AG20443 (cell line): ENCODE results near the gene SPATA2L.
"Not testable (repeated sequence)": the region's sequence is repeated elsewhere in the genome, so short reads cannot be mapped to it uniquely, and the experiment has no call there.

Source experiments
- DNase-seq: peaks from one replicate; pipeline ENCODE4 v3.0.0; 2012; ENCODE audit warnings: low spot score, mixed read lengths

SPATA2L gene

DNA sequence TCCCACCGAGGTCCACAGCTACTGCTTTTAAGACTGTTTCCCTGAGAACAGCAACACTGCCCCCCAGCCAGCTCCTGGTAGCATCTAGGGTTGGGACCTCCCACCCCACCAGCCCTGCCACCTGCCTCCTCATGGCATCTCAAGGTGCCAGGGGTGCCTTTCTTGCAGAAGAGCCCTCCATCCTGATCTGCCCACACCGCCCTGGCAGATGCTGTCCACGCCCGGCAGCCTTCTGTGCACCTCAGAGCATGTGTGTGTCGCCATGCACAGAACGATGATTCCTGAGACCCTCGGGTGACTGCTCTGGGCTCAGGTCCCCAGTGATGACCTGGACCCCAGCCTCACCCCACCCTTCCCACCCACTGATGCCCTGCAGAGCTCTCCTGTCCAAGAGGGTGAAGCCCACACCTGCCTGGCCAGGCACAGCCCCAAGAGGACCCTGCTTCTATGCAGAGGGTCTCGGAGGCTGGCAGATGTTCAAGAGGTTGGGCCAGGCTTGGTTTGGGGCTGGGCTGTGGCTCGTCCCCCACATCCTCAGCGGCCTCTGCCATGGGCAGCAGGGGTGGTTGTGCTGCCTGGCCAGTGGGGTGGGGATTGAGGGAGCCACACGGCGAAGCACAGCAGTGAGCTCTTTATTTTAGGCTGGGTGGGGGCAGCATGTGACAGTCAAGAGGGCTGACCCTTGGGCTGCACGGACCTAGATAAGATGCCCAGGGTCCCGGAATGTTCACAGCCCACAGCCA lies 5.2 kb upstream of the SPATA2L start:
- peak; percentile 12 for DNase-seq

DNA sequence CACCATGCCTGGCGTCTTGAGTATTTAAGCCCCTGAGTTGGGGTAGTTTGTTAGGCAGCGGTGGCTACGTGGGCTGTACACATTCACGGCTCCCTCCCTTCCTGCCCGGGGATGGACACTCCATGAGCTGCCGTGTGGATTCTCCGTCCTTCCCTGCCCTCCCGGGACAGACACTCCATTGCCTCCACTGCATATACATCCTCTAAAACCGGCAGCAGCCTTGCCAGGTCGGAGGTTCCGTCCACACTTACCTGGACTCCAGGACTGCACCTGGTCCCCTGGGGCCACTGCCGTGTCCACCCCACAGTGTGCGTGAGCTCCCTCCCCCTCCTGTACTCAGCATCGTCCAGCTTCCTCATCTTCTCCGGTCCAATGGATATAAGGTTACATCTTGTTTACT lies 3.5 kb upstream of the SPATA2L start:
- DNase-seq = no peak

DNA sequence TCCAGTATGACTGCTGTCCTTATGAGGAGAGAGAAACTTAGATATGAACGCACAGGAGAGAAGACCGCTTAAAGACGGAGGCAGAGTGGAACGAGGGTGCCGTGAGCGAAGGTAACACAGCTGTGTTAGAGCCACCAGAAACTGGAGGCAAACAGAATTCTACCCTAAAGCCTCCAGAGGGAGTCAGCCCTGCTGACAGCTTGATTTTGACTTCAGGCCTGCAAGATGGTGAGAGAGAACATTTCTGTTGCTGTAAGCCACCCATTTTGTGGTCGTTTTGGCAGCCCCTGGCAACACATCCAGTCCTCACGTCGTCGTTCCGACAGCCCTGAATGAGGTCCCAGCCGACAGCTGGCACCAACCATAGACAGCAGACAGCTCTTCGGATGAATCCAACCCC lies 2.8 kb upstream of the SPATA2L start:
- no peak for DNase-seq

DNA sequence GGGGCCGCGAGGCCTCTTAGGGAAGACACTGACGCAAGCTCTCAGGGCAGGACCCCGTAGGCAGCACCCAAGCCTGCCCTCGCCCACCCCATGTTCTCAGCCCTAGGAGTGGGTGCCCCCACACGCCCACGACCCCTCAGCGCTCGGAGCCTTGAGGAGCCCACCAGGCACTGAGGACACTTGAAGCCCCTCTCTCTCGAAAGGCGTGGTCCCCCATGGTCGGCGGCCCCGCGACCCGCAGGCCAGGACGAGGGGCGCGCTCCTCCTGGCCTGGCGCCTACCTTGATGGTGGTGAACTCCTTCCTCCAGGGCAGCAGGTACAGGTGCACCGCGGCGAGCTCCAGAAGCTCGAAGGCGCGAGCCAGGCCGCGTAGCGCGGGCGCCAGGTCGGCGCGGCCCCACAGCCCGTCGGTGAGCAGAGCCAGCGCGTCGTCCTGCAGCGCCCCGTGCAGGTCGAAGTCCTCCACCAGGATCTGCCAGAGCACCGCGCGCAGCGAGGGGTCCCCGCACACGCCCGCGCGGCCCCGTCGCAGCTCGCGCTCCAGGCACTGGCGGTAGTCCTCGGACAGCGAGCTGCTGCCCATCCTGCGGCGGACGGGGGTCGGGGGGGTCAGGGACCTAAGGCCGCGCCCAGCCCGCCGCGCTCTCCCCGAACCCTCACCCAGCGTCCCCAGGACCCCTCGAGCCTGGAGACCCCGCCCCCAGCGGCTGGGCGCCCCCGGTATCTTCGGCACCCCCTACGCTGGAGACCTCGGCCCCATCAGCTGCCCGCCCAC lies 668 bp downstream of the SPATA2L start:
- DNase-seq = peak; percentile 56

DNA sequence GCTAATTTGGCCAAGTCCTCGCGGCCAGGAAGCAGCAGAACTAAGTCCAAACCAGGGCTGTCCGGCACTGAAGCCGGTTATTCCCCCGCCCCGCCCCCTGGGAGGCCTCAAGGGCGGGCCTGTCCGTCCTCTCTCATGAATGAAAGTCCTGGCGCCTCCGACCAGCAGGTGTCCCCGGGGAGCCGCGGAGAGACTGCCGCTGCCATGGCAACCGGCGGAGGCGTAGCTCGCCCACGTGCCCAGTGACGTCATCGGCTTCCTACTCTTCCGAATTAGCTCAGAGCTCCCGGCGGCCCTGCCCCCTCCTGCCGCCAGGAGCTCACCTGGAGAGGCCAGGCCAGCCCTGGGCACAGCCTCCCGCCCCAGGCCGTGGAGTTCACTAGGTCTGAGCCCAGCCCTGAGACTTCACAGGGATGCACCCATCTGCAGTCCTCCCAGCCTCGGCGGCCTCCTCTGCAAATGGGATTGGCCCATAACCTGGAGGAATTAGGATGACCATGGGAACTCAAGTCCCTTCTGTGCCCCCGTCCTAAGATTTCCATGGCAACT lies 1.3 kb downstream of the SPATA2L start:
- peak; percentile 96 for DNase-seq

DNA sequence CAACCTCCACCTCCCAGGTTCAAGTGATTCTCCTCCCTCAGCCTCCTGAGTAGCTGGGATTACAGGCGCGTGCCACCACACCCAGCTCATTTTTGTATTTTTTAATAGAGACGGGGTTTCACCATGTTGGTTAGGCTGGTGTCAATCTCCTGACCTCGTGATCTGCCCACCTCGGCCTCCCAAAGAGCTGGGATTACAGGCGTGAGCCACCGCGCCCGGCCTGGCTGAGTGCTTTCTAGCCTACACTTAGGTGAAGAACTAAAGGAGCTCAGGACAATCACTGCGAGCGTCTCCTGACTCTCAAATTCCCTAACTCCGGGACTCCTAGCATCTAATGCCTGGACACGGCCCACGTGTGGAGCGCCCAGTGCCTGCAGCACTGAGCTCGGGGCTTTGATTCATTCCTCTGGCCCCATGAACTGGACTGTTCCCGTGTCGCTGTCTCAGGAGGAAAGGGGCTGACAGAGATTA lies 1.8 kb downstream of the SPATA2L start:
- not testable (repeated sequence) for DNase-seq

DNA sequence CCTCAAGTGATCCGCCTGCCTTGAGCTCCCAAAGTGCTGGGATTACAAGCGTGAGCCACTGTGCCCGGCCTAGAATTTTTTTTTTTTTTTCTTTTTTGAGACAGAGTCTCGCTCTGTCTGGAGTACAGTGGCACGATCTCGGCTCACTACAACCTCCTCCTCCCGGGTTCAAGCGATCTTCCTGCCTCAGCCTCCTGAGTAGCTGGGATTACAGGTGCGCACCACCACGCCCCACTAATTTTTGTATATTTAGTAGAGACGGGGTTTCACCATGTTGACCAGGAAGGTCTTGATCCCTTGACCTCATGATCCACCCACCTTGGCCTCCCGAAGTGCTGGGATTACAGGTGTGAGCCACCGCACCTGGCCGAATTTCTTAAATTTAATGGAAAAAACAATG lies 2.8 kb downstream of the SPATA2L start:
- not testable (repeated sequence) for DNase-seq

DNA sequence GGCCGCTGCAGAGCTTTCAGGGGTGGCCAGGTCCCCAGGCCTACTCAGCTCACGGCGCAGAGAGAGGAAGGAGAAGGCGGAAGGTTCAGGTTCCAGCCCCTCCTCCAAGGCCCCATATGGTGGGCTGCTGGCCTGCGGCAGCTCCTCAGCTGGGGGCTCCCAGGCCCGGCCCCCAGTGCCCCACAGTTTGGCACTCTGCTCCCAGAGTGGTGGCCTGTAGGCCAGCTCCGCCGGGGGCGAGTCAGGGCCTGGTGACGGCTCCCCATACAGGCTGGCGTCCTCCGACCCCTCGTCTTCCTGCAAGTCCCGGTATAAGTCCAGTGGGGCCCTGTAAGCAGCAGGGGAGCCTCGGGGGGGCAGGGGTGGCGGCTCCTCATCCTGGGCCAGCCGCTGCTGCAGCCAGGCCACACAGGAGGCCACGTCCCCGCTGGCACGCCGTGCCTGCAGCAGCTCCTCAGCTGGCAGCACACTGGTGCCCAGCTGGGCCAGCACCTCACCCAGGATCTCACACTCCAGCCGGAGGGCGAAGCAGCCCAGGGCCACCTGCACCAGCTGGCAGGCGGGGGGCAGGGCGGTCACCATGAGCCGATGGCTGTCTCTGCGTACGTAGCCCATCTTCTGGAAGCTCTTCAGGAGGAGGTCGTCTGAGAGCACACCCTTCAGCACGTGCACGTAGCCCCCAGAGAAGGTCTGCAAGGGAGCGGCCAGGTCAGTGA lies 3.7 kb downstream of the SPATA2L start:
- no peak for DNase-seq

DNA sequence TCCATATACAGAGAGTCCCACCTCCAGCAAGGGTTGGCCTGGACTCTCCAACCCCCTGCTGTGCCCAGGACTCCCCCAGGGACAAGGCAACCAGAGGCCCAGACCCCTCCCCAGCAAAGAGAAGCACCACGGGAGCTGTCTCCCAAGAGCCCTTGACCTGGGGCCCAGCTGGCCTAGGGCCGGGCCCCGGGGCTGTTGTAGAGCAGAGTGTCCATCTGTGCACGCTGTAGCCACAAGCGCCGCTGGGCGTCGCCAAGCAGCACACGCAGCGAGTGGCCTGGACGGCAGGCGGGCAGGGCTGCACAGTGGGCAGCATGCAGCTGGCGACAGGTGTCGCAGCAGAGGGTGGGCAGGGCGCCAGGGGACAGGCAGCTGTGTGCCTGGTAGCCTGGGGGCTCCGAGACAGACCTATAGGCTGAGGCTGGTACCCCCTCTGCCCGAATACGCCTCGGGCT lies 4.3 kb downstream of the SPATA2L start:
- DNase-seq = no peak

DNA sequence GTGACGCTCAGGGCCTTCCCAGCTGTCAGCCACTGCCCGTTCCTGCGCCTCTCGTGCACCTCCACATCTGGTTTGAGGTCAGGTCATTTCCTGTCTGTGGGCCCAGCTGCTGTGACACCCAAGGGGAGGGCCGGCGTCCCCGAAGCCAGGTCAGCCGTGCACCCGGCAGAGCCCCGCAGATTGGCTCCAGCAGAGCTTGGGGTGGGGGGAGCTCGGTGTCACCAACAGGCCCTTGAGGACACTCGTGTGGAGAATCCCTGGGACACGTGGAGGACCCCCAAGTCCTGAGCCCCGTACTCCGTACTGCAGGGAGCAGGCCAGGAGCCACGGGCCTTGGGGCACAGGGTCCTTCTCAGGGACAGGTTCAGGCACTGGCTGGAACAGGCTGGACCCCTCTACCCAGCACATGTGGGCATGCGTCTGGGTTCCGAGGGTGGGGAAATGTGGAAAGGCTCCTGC lies 4.8 kb downstream of the SPATA2L start:
- no peak for DNase-seq

DNA sequence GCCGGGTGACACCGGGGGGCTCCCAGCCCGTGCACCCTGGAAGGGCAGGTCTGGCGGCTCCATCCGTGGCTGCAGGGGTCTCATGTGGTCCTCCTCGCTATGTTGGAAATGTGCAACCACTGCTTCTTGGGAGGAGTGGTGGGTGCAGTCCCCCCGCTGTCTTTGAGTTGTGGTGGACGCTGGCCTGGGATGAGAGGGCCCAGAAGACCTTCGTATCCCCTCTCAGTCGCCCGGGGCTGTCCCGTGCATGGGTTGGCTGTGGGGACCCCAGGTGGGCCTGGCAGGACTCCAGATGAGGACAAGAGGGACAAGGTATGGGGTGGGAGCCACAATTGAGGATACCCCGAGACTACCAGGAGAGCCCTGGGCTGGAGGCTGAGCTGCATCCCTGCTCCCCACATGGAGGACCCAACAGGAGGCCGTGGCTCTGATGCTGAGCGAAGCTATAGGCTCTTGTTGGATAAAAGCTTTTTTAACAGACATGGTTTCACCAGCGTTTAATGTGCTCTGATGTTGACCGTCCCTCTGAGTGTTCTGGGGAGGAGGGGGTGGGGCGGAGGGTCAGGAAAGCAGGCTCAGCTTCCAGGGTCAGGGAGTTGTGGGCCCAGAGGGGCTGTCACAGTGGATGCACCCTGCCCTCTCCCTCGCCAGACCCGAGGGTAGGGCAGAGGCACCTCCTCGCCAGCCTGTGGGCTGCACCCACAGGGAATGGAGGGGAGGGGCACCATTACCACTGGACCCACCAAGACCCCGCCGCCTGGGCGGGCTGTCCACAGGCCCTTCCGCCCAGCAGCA lies 5.4 kb downstream of the SPATA2L start:
- DNase-seq = no peak

DNA sequence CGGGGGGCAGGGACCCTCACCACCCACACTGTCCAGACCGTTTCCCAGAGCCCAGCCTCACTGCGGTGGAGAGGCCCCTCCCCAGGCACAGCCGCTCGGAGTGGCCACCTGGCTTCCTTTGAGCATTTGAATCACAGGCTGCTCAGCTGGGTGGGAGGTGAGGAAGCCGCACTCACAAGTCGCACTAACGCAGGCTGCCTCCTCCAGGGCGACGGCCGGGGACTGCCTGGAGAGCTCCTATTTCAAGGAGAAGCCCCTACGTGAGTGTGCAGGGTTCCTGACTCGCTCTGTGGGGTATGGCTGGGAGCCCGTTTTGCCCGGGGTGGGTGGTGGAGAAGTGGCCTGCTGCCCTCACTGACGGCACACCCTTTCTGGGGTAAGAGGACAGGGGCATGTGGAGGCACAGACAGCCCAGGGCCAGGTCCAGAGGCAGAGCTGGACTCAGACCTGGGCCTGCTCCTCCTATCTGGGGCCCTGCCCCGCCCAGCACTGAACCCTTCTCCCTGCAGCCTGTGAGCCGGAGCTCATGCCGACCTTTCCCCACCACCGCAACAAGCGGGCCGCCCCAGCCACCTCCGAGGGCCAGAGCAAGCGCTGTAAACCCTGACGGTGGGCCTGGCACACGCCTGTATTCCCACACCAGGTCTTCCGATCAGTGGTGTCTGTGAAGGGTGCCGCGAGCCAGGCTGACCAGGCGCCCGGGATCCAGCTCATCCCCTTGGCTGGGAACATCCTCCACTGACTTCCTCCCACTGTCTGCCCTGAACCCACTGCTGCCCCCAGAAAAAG lies 6.2 kb downstream of the SPATA2L start:
- no peak for DNase-seq

DNA sequence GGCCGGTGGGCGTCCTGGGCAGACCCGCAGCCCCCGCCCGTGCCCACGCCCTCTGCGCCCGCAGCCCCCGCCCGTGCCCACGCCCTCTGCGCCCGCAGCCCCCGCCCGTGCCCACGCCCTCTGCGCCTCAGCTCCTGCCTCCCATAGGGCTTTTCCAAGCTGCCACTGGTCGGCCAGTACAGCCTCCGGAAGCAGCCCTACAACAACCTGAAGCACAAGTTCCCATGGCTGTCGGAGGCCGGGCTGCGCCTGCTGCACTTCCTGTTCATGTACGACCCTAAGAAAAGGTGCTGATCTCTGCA lies 6.8 kb downstream of the SPATA2L start:
- not testable (repeated sequence) for DNase-seq

DNA sequence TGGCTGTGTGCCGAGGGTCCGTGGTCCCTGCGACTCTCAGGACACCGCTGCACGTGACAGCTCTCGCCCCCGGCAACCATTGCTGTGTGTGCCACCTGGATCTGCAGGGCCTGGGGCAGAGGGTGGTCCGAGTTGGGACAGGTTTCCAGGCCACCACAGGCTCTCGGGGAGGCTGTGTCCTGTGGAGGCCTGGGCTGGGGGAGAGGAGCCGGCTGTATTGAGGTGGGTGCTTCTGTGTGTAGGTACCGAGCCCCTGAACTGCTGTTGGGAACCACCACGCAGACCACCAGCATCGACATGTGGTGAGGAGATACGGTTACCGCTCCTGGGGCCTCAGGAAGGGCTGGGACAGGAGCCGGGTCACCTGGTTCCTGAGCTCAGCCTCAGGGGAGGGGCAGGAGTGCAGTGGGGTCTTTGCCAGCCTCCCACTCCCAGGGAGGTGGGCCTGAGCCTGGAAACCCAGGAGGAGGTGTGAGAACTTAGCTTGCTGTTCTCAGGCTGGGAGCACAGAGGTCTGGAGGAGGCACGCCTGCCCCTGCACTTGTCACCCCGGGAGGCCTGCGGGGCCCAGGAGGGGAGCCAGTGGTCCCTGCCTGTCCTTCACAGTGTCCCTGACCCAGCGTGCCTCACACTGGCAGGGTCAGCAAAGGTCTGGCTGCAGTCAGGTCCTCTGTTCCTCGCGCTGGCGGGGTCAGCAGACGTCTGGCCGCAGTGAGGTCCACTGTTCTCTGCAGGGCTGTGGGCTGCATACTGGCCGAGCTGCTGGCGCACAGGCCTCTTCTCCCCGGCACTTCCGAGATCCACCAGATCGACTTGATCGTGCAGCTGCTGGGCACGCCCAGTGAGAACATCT lies 7.3 kb downstream of the SPATA2L start:
- no peak for DNase-seq

DNA sequence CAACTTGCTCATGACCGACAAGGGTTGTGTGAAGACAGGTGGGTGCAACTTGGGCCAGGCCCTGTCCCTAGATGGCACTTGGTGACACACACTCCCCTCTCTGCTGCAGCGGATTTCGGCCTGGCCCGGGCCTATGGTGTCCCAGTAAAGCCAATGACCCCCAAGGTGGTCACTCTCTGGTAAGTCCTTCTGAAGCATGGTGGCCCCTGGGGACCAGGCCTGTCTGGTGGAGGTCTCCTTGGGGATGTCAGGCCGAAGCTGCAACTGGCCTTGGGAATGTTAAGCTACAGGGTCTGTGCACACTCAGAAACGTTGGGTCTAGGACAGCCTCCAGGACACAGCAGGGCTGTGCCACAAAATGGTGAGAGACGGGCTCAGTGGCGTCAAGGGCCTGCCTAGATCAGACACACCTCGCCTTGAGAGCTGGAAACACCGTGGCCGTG lies 8.2 kb downstream of the SPATA2L start:
- DNase-seq = no peak

DNA sequence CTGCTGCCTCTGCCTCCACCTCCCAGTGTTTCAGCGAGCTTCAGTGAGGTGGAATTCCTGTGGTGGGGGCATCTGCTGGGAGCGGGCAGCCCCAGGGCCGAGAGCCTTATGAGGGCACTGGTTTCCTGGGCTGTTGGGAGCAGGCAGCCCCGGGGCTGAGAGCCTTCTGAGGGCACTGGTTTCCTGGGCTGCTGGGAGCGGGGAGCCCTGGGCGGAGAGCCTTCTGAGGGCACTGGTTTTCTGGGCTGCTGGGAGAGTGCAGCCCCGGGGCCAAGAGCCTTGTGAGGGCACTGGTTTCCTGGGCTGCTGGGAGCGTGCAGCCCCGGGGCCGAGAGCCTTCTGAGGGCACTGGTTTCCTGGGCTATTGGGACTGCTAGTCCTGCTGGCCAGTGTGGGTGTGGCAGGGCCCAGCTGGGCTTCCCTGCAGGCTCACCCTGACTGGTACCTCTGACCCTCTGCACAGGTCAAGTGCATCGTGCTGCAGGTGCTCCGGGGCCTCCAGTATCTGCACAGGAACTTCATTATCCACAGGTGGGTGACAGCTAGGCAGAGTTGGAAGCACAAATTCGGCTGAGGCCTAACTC lies 9.4 kb downstream of the SPATA2L start:
- DNase-seq = no peak

DNA sequence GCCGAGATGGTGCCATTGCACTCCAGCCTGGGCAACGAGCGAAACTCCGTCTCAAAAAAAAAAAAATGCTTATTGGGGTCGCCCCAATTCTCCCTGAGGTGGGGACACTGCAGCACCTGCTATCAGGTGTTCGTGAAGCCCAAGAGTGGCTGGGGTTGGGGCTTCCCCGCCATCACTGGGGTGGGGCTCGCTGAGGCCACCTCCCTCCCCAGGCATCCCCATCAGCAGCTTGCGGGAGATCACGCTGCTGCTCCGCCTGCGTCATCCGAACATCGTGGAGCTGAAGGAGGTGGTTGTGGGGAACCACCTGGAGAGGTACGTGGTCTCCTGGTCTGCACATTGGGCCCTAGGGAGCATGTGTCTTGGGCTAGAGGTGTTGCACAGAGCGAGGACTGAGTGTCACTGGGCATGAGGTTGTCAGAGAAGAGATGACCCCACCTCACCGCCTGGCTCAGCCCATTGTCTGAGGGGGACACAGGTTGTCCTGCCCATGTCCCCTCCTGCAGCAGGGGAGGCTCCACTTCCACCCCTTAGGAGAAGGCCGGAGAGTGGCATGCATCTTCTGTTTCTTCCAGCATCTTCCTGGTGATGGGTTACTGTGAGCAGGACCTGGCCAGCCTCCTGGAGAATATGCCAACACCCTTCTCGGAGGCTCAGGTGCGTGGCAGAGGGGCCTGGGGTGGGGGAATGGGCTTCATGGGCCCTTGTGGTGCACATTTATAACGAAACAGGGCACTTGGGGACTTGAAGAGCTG lies 10.1 kb downstream of the SPATA2L start:
- DNase-seq = no peak

DNA sequence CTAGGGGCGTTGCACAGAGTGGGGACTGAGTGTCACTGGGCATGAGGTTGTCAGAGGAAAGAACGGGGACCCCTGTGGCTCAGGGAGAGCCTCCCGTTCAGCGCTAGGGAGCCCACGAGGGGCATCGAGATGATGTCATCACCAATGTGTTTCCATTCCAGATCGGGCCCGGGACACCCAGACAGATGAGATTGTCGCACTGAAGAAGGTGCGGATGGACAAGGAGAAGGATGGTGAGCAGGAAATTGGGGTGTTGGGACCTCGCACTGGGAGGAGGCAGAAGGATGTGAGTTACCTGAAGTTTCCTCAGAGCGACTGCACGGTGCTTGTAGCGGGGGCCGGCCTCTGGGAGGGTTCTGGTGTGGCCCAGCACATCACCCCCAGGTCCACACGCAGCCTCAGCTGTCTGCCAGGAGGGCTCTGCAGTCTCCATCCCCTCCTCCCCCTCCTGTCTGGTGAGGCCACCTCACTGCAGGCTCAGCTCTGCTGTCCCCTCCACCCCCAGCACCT lies 11.1 kb downstream of the SPATA2L start:
- no peak for DNase-seq
